HG03571 (cell line): Measurements from ENCODE around the gene ZNF831.

Experiments
- ATAC-seq: cut with Tn5 transposase; IDR thresholded peaks from one replicate; pipeline ENCODE4 v1.9.1; 2021; ENCODE audit not compliant: unreplicated experiment

Gene ZNF831

DNA sequence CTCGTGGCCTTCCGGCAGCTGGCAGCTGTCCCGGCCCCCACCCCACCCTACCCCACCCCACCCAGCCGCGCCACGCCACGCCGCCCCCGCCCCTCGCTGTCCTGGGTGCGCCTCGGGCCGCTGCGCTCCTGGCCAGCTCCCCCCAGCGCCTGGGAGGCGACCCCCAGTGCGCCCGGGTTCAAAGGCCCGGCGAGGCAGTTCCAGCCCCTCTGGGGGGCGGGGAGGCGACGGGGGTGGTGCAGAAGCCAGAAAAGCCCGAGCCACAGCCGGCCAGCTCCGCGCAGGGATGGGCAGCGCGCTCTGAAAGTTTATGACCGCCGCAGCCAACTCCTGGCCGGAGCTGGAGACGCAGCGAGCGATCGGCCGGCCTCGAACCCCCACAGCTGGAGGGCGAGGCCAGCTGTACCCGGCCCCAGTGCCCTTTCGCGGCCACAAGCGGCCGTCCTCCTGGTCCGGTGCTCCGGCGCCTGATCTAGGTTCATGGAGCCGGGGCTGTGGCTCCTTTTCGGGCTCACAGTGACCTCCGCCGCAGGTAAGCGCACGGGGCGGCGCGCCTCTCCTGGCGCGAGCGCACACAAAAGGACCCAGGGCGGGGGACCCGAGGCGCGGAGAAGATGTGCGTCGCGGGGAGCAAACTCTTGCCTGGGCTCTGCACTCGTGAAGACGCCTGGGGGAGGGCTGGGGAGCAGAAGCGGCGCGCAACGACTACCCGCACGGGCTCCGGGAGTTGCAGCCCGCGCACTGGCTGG lies 136.9 kb downstream of the ZNF831 start, which contains the start of gene EDN3:
TSS of gene EDN3 (plus strand) at position 279 of the 749 bp plus-strand sequence. CDS start at position 481, 202 bp downstream.
- ATAC-seq: no peak

GRCh38 chr20:59301343-59302007 lies 137.9 kb downstream of the ZNF831 start:
- no peak for ATAC-seq

DNA sequence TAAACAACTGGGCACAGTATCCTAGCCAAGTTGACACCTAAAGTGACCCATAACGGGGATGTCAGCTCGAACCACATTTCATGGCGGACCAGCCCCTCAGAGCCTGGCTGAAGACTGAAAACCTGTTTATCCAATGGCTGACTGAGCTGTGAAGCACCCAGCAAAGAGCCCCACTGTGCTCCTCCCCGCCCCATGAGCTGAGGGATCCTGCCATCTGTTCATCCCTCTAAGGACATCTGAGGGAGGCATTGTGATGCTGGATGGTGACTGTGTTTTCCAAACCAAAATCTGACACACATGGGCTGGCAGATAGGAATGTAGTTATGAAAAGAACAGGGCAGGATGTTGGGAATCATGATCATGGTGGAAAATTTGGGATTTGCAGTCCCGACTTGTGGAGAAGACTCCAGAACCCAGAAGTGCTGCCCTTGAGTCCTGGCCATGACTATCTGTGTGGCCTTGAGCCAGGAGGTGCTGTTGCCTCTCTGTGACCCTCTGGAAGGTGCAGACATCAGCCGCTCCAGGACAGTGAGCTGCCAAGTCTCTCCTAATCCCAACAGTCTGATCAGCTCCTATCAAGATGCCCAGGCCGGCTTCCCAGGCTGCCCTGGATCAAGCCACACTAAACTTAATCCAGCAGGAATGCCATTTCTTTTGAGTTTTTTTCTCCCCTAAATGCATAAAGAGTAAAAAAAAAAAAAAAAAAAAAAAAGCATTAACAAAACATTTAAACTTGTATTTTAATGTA lies 142.5 kb downstream of the ZNF831 start:
- no peak for ATAC-seq

DNA sequence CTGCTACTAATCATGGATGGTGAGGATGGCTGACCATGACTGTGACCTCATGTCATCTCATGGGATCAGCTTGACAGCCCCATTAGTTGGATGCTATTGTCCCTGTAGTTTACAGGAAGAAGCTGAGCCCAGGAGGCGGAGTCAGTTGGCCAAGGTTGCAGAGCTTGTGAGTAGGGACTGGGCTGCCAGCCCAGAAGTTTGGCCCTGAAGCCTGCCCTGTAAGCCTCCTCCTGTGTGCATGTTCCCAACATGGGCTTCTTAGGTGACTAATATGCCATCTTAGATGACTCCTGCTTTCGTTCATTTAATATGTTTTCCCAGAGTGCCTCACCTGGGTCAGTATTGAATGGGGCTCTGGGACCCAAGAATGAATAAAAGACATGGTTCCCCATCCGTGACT lies 143.6 kb downstream of the ZNF831 start:
- no peak for ATAC-seq
